Trophoblast cell (in vitro differentiated cells and primary cell): ENCODE measurements around the gene PPP2R2D.

Experiments used
- DNase-seq, 2 donors: peaks; one replicate each; pipeline ENCODE4 v3.0.0-alpha.2; 2016
- H2AFZ ChIP-seq: 2 replicates; pipeline ENCODE4 v1.6.1; 2013; ENCODE audit warnings: low read length, moderate library complexity, mild to moderate bottlenecking; ENCODE audit not compliant: insufficient read depth, poor library complexity
- H2AK5ac ChIP-seq: 2 replicates; pipeline ENCODE4 v1.6.1; 2013; ENCODE audit warnings: mild to moderate bottlenecking, low read length
- H2BK120ac ChIP-seq: 2 replicates; pipeline ENCODE4 v1.6.1; 2013; ENCODE audit warnings: low read length, mild to moderate bottlenecking, moderate library complexity; ENCODE audit not compliant: insufficient read depth, poor library complexity
- H2BK12ac ChIP-seq: 2 replicates; pipeline ENCODE4 v1.6.1; 2013; ENCODE audit warnings: mild to moderate bottlenecking, low read length, moderate library complexity
- H2BK5ac ChIP-seq: 2 replicates; pipeline ENCODE4 v1.6.1; 2013; ENCODE audit warnings: low read length, low read depth, moderate library complexity, mild to moderate bottlenecking; ENCODE audit not compliant: poor library complexity
- H3K14ac ChIP-seq: 2 replicates; pipeline ENCODE4 v1.6.1; 2013; ENCODE audit warnings: mild to moderate bottlenecking, low read length
- H3K18ac ChIP-seq: 2 replicates; pipeline ENCODE4 v1.6.1; 2013; ENCODE audit warnings: mild to moderate bottlenecking, low read length
- H3K23ac ChIP-seq: 2 replicates; pipeline ENCODE4 v1.6.1; 2013; ENCODE audit warnings: low read length
- H3K27ac ChIP-seq: 2 replicates; pipeline ENCODE4 v1.5.1; 2013; ENCODE audit warnings: low read depth, mild to moderate bottlenecking, inconsistent platforms, low read length, moderate library complexity
- H3K27me3 ChIP-seq: 2 replicates; pipeline ENCODE4 v1.6.1; 2013; ENCODE audit warnings: inconsistent platforms, mild to moderate bottlenecking, low read length, moderate library complexity; ENCODE audit not compliant: insufficient read depth
- H3K36me3 ChIP-seq, 2 experiments: 1 replicate in 1 of 2; 2 replicates in 1 of 2; pipeline ENCODE4 v1.6.1; 2013; ENCODE audit warnings: low read length in 2 of 2, mild to moderate bottlenecking in 2 of 2, moderate library complexity in 1 of 2; ENCODE audit not compliant: insufficient read depth in 2 of 2, control insufficient read depth in 1 of 2
- H3K4ac ChIP-seq: 2 replicates; pipeline ENCODE4 v1.6.1; 2013; ENCODE audit warnings: low read depth, mild to moderate bottlenecking, low read length, moderate library complexity
- H3K4me1 ChIP-seq, 2 experiments: 1 replicate in 1 of 2; 2 replicates in 1 of 2; pipeline ENCODE4 v1.6.1; 2013; ENCODE audit warnings: low read length in 2 of 2, mild to moderate bottlenecking in 2 of 2, moderate library complexity in 1 of 2; ENCODE audit not compliant: insufficient read depth in 2 of 2, control insufficient read depth in 1 of 2
- H3K4me2 ChIP-seq: 2 replicates; pipeline ENCODE4 v1.6.1; 2013; ENCODE audit warnings: inconsistent platforms, mild to moderate bottlenecking, low read length, moderate library complexity
- H3K4me3 ChIP-seq: 2 replicates; pipeline ENCODE4 v1.5.1; 2013; ENCODE audit warnings: mild to moderate bottlenecking, low read depth, low read length, inconsistent platforms
- H3K79me1 ChIP-seq: one replicate; pipeline ENCODE4 v1.6.1; 2013; ENCODE audit warnings: low read length
- H3K79me2 ChIP-seq: 2 replicates; pipeline ENCODE4 v1.6.1; 2013; ENCODE audit warnings: low read length, mild to moderate bottlenecking; ENCODE audit not compliant: control insufficient read depth, insufficient read depth, poor library complexity
- H3K9ac ChIP-seq: 2 replicates; pipeline ENCODE4 v1.6.1; 2013; ENCODE audit warnings: mild to moderate bottlenecking, low read length
- H3K9me3 ChIP-seq: 2 replicates; pipeline ENCODE4 v1.6.1; 2013; ENCODE audit warnings: low read depth, mild to moderate bottlenecking, control low read depth, inconsistent platforms, low read length; ENCODE audit not compliant: insufficient read depth
- H4K12ac ChIP-seq: 2 replicates; pipeline ENCODE4 v1.6.1; 2013; ENCODE audit warnings: low read depth, mild to moderate bottlenecking, low read length, moderate library complexity
- H4K8ac ChIP-seq: 2 replicates; pipeline ENCODE4 v1.6.1; 2013; ENCODE audit warnings: low read depth, mild to moderate bottlenecking, low read length, moderate library complexity
- H4K91ac ChIP-seq: one replicate; pipeline ENCODE4 v1.6.1; 2013; ENCODE audit warnings: low read depth, mild to moderate bottlenecking, low read length, moderate library complexity
- WGBS: extraction: QIAGEN DNeasy Blood & Tissue Kit; methylation state at CpG from one replicate; pipeline ENCODE4 v1.1.7; 2013; ENCODE audit warnings: missing lambda C conversion rate; ENCODE audit not compliant: insufficient read length, insufficient coverage; ENCODE audit errors: extremely low coverage; 5-methylcytosine and 5-hydroxymethylcytosine counted together

Gene PPP2R2D

GRCh38 chr10:131980761-131981428 lies 80.1 kb downstream of the PPP2R2D start:
- H2AK5ac ChIP-seq = peak overlapping the region; percentile 49
- no peak overlapping the region for H2BK5ac ChIP-seq
- H3K14ac ChIP-seq = peak overlapping the region; percentile 71
- no peak overlapping the region for H2BK12ac ChIP-seq
- peak overlapping the region; percentile 41 for H4K12ac ChIP-seq
- H3K27ac ChIP-seq = no peak overlapping the region
- peak overlapping the region; percentile 78 for H4K8ac ChIP-seq
- peak overlapping the region; percentile 21 for H3K4ac ChIP-seq
- no peak overlapping the region for H3K23ac ChIP-seq
- H3K27me3 ChIP-seq = peaks cover 10% of the 10 kb centered on the region
- peak overlapping the region; percentile 14 for H3K9ac ChIP-seq
- peaks cover 2 to 4% of the 10 kb centered on the region in 2 experiments for H3K36me3 ChIP-seq
- H3K4me1 ChIP-seq = peaks cover 14 to 18% of the 10 kb centered on the region in 2 experiments
- no peak overlapping the region for H2AFZ ChIP-seq
- peaks cover 2% of the 10 kb centered on the region for H3K9me3 ChIP-seq
- no CpG with 5 or more reads among the region's 31 CpGs for WGBS
- peak in 1 of 2 donors; percentile 35 for DNase-seq
- peak overlapping the region; percentile 36 for H4K91ac ChIP-seq
- H3K4me3 ChIP-seq = peak overlapping the region; percentile 90
- H3K79me2 ChIP-seq = peaks cover 14% of the 10 kb centered on the region
- peaks cover 18% of the 10 kb centered on the region for H3K79me1 ChIP-seq
- peak overlapping the region; percentile 75 for H3K4me2 ChIP-seq
- peak overlapping the region; percentile 73 for H3K18ac ChIP-seq
- H2BK120ac ChIP-seq = no peak overlapping the region

DNA sequence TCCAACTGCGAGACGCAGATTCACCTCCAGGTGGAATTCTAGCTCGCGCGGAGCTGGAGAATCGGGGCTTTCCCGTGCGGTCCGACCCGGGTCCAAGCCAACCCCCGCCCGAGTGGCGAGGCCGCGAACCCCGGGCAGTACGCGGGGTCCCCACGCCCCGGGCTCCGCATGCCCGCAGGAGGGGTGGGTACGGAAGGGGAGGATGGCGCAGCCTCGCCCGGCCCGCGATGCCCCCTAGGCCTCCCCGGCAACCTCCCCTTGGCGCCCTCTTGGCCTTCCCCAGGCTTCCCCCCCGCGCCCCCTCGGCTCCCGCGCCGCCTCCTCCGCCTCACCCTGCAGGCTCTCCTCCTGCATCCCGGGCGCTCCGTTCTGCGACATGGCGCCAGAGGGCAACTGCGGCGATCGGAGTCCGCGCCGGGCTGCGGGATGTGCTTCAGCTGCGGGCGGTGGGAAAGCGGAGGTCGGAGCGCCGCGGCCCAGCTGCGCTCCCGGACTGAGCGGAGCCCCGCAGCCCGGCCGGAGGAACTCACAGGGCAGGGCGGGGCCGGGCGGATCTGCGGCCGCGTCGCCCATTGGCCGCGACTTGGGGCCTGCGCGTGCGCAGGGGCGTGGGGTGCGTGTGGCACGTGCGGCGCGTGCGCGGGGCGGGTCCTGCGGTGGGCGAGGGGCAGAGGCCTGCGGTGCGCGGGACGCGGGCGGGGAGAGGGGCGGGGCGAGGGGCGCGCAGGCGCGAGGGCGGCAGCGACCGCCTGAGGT lies 80.8 kb downstream of the PPP2R2D start, which contains the start of gene BNIP3:
Gene BNIP3 (minus strand): TSS at position 495 of the 756 bp plus-strand sequence. CDS start 117 bp downstream, at position 378.
- Histone ChIP-seq H3K9me3 (peaks cover 2% of the 10 kb centered on the region), H4K8ac (peak within 1 kb of the TSS; percentile 86), H3K9ac (peak within 1 kb of the TSS; percentile 67), H3K79me2 (peaks cover 14% of the 10 kb centered on the region), H2BK5ac (peak within 1 kb of the TSS; percentile 18), H4K91ac (peak within 1 kb of the TSS; percentile 84), H3K14ac (peak within 1 kb of the TSS; percentile 71), H2BK12ac (no peak within 1 kb of the TSS), H3K36me3 (peaks cover 2% of the 10 kb centered on the region in 2 experiments), H3K23ac (no peak within 1 kb of the TSS), H3K4me2 (peak within 1 kb of the TSS; percentile 75), H3K4ac (peak within 1 kb of the TSS; percentile 34), H3K79me1 (peaks cover 18% of the 10 kb centered on the region), H3K27ac (peak within 1 kb of the TSS; percentile 41), H3K4me1 (peaks cover 14 to 18% of the 10 kb centered on the region in 2 experiments), H2BK120ac (peak within 1 kb of the TSS; percentile 85), H3K4me3 (peak within 1 kb of the TSS; percentile 90), H2AK5ac (peak within 1 kb of the TSS; percentile 52), H2AFZ (peak within 1 kb of the TSS; percentile 68), H4K12ac (peak within 1 kb of the TSS; percentile 76), H3K18ac (peak within 1 kb of the TSS; percentile 87), H3K27me3 (peaks cover 10% of the 10 kb centered on the region)
- DNase-seq = peak; percentile 94 to 99
- no CpG with 5 or more reads among the region's 100 CpGs for WGBS

DNA sequence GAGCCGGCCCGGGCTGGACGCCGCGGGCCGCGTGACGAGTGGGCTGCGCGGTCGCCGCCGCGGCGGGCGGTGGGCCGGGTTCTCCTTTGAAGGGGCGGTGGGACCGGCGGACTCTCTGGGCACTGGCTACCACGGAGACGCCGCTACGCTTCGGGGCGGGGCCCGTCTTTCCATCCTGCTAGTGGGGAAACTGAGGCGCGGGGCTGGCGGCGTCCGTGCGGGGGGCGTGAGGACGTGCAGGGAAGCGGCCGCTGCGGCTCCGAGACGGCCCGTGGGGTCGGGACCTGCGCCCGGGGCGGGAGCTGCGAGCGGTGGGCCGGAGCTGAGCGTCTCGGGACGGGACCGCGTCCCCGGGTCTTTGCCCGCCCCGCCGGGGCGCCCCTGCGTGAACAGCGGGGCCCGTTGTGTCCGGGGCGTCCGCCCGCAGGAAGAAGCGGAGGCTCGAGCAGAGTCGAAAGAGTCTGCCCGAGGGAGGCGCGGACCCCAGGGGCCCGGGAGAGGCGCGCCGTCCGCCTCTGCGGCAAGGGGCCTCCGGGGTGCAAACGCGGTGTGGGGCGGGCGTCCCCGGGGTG lies 81.5 kb downstream of the PPP2R2D start:
- Histone ChIP-seq H4K91ac (peak overlapping the region; percentile 84), H3K9ac (peak overlapping the region; percentile 67), H3K79me1 (peaks cover 18% of the 10 kb centered on the region), H3K27me3 (peaks cover 10% of the 10 kb centered on the region), H3K79me2 (peaks cover 14% of the 10 kb centered on the region), H3K36me3 (peaks cover 2% of the 10 kb centered on the region in 2 experiments), H2BK5ac (peak overlapping the region; percentile 6), H3K9me3 (peaks cover 2% of the 10 kb centered on the region), H3K14ac (peak overlapping the region; percentile 62), H4K8ac (peak overlapping the region; percentile 86), H3K4me2 (peak overlapping the region; percentile 75), H3K23ac (no peak overlapping the region), H3K27ac (peak overlapping the region; percentile 41), H2BK120ac (peak overlapping the region; percentile 85), H4K12ac (peak overlapping the region; percentile 76), H3K18ac (peak overlapping the region; percentile 87), H3K4ac (peak overlapping the region; percentile 34), H2AFZ (peak overlapping the region; percentile 68), H3K4me3 (peak overlapping the region; percentile 90), H2AK5ac (peak overlapping the region; percentile 52), H2BK12ac (no peak overlapping the region), H3K4me1 (peaks cover 14 to 18% of the 10 kb centered on the region in 2 experiments)
- no peak for DNase-seq
- WGBS = no CpG with 5 or more reads among the region's 83 CpGs

DNA sequence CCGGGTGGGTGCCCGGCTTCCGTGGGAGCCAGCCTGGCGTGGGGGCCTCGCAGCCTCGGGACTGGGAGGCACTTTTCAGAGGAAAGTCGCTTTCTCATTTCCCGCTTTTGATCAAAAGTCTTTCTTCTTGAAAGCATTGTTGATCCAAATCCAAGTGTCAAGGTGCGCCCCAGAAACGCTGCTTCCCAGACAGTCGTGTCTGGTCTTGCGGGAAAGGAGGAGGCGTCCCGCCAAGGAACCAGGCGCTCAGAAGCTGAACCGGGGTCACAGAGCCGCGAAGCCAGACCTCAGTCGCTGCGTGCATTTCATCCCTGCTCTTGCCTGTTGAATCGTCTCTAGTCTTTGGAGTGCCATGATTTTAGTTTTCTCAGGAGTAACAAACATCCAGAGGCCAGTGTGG lies 82.0 kb downstream of the PPP2R2D start:
- H3K23ac ChIP-seq = no peak overlapping the region
- no peak overlapping the region for H3K4me3 ChIP-seq
- H4K8ac ChIP-seq = peak overlapping the region; percentile 86
- no peak overlapping the region for H3K27ac ChIP-seq
- H3K9ac ChIP-seq = no peak overlapping the region
- DNase-seq = no peak
- H3K18ac ChIP-seq = peak overlapping the region; percentile 87
- H2BK12ac ChIP-seq = no peak overlapping the region
- H3K79me2 ChIP-seq = peaks cover 14% of the 10 kb centered on the region
- H3K36me3 ChIP-seq = peaks cover 0 to 2% of the 10 kb centered on the region in 2 experiments
- H3K9me3 ChIP-seq = peaks cover 2% of the 10 kb centered on the region
- peak overlapping the region; percentile 84 for H4K91ac ChIP-seq
- H3K27me3 ChIP-seq = peaks cover 10% of the 10 kb centered on the region
- H3K4me1 ChIP-seq = peaks cover 14 to 18% of the 10 kb centered on the region in 2 experiments
- peak overlapping the region; percentile 76 for H4K12ac ChIP-seq
- no peak overlapping the region for H2BK5ac ChIP-seq
- peak overlapping the region; percentile 75 for H3K4me2 ChIP-seq
- WGBS = no CpG with 5 or more reads among the region's 21 CpGs
- peaks cover 18% of the 10 kb centered on the region for H3K79me1 ChIP-seq
- no peak overlapping the region for H3K4ac ChIP-seq
- H2AFZ ChIP-seq = no peak overlapping the region
- H2BK120ac ChIP-seq = no peak overlapping the region
- no peak overlapping the region for H3K14ac ChIP-seq
- H2AK5ac ChIP-seq = no peak overlapping the region
